Neural progenitor cell (in vitro differentiated cells): Measurements from ENCODE around the gene ASB15. TPM values are rescaled to one million over a fixed set of nuclear protein-coding genes. Genes with fewer than 3 reads are reported as not detected.

Experiments
- DNase-seq: peaks from one replicate; pipeline ENCODE4 v3.0.0-alpha.2; 2016; ENCODE audit warnings: low spot score
- H2AFZ ChIP-seq: fragments of 200-600 bp; sonication (generic); replicated peaks from 2 replicates; pipeline ENCODE4 v1.6.1; 2016; ENCODE audit warnings: antibody characterized with exemption
- H3F3A ChIP-seq: fragments of 200-600 bp; sonication (generic); 2 replicates; pipeline ENCODE4 v1.6.1; 2016; ENCODE audit warnings: antibody characterized with exemption, low read depth
- H3K27ac ChIP-seq: fragments of 200-600 bp; sonication (generic); 2 replicates; pipeline ENCODE4 v1.5.1; 2016; ENCODE audit warnings: mild to moderate bottlenecking
- H3K27me3 ChIP-seq: fragments of 200-600 bp; sonication (generic); 2 replicates; pipeline ENCODE4 v1.6.1; 2016; ENCODE audit warnings: mild to moderate bottlenecking, moderate library complexity
- H3K36me3 ChIP-seq: fragments of 200-600 bp; sonication (generic); 2 replicates; pipeline ENCODE4 v1.5.1; 2016
- H3K4me1 ChIP-seq: fragments of 200-600 bp; sonication (generic); 2 replicates; pipeline ENCODE4 v1.6.1; 2016; ENCODE audit warnings: mixed run types
- H3K4me2 ChIP-seq: fragments of 200-600 bp; sonication (generic); 2 replicates; pipeline ENCODE4 v1.6.1; 2016
- H3K4me3 ChIP-seq: fragments of 200-600 bp; sonication (generic); 2 replicates; pipeline ENCODE4 v1.5.1; 2016
- H3K79me2 ChIP-seq: fragments of 200-600 bp; sonication (generic); 2 replicates; pipeline ENCODE4 v1.6.1; 2016; ENCODE audit warnings: low read depth
- H3K9ac ChIP-seq: fragments of 200-600 bp; sonication (generic); 2 replicates; pipeline ENCODE4 v1.6.1; 2016
- H3K9me3 ChIP-seq: fragments of 200-600 bp; sonication (generic); 2 replicates; pipeline ENCODE4 v1.5.1; 2016; ENCODE audit warnings: low read depth
- H4K20me1 ChIP-seq: fragments of 200-600 bp; sonication (generic); 2 replicates; pipeline ENCODE4 v1.6.1; 2016; ENCODE audit warnings: low read depth
- H3K27ac Mint-ChIP-seq: 3 replicates; pipeline ENCODE4 v1.8.0; 2021; ENCODE audit warnings: mixed read lengths
- H3K27me3 Mint-ChIP-seq: 2 replicates; pipeline ENCODE4 v1.8.0; 2022; ENCODE audit warnings: low read depth, mild to moderate bottlenecking, inconsistent platforms, moderate library complexity, mixed read lengths; ENCODE audit not compliant: insufficient read depth
- H3K36me3 Mint-ChIP-seq: 3 replicates; pipeline ENCODE4 v1.8.0; 2021; ENCODE audit warnings: mixed read lengths
- H3K4me1 Mint-ChIP-seq: 3 replicates; pipeline ENCODE4 v1.8.0; 2021; ENCODE audit warnings: mixed read lengths
- H3K4me3 Mint-ChIP-seq: 3 replicates; pipeline ENCODE4 v1.8.0; 2021; ENCODE audit warnings: mild to moderate bottlenecking, moderate library complexity, mixed read lengths
- H3K9me3 Mint-ChIP-seq: 3 replicates; pipeline ENCODE4 v1.8.0; 2020; ENCODE audit warnings: mixed read lengths
- CTCF ChIP-seq: fragments of 200-600 bp; sonication (generic); IDR thresholded peaks from 2 replicates; pipeline ENCODE4 v1.5.1; 2017; ENCODE audit warnings: antibody characterized with exemption, mild to moderate bottlenecking
- EZH2 ChIP-seq: fragments of 200-600 bp; sonication (generic); IDR thresholded peaks from 2 replicates; pipeline ENCODE4 v1.6.1; 2017; ENCODE audit warnings: antibody characterized with exemption, mild to moderate bottlenecking, moderate library complexity
- EZH2phosphoT487 ChIP-seq: fragments of 200-600 bp; sonication (generic); IDR thresholded peaks from 2 replicates; pipeline ENCODE4 v1.6.1; 2017; ENCODE audit warnings: antibody characterized with exemption
- total RNA-seq: library from RNA; depleted of rRNA; stranded (reverse); fragments of >200 nt; gene quantifications from 2 replicates; pipeline ENCODE4 v1.2.3, GENCODE V29; 2015; ENCODE audit warnings: low replicate concordance

Gene ASB15
- total RNA-seq, 1 donor from 2014 or later, result not detected

DNA sequence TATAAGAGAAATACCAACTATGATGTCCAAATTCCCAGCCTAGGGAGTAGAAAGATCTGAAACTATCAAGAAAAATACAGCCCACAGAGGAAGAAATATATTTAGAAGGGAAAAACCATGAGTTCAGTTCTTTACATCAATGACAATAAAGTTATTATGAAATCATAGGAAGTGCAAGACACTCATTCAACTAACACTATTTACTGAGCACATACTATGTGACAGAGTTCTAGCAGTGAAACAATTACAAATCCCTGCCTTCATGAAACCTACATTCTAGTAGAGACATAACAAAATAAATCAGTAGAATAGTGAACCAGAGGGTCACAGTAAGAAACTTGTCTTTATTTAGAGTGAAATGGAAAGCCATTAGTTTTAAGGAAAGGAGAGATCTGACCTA, 46.1 kb upstream of the ASB15 start:
- no peak overlapping the region for H3K4me3 ChIP-seq
- no peaks in the 10 kb centered on the region for H3K27me3 Mint-ChIP-seq
- H3K79me2 ChIP-seq, result peaks cover 68% of the 10 kb centered on the region
- H3K9ac ChIP-seq, result no peak overlapping the region
- no peaks in the 10 kb centered on the region for H3K9me3 ChIP-seq
- H3F3A ChIP-seq, result no peaks in the 10 kb centered on the region
- no peak overlapping the region for H3K4me2 ChIP-seq
- no peaks in the 10 kb centered on the region for H3K4me1 Mint-ChIP-seq
- H3K36me3 ChIP-seq, result no peaks in the 10 kb centered on the region
- DNase-seq, result no peak
- H4K20me1 ChIP-seq, result no peaks in the 10 kb centered on the region
- no peaks in the 10 kb centered on the region for H3K27me3 ChIP-seq
- no peaks in the 10 kb centered on the region for H3K9me3 Mint-ChIP-seq
- peaks cover 10% of the 10 kb centered on the region for H3K4me1 ChIP-seq
- H3K4me3 Mint-ChIP-seq, result no peak overlapping the region
- no peak overlapping the region for H3K27ac ChIP-seq
- no peak overlapping the region for H3K27ac Mint-ChIP-seq
- TF ChIP-seq EZH2, result no peak
- TF ChIP-seq EZH2phosphoT487, result no peak
- TF ChIP-seq CTCF, result no peak
- peaks cover 13% of the 10 kb centered on the region for H3K36me3 Mint-ChIP-seq
- H2AFZ ChIP-seq, result no peak overlapping the region

GRCh38 chr7:123557016-123557397, 44.6 kb upstream of the ASB15 start:
- H3K9me3 Mint-ChIP-seq, result no peaks in the 10 kb centered on the region
- no peak overlapping the region for H3K4me3 Mint-ChIP-seq
- Histone ChIP-seq H3K9me3 (no peaks in the 10 kb centered on the region), H3K4me3 (peak overlapping the region; percentile 89), H3K4me2 (peak overlapping the region; percentile 90), H3K4me1 (peaks cover 10% of the 10 kb centered on the region), H3K27ac (no peak overlapping the region), H3K27me3 (no peaks in the 10 kb centered on the region), H3K36me3 (no peaks in the 10 kb centered on the region), H3K9ac (peak overlapping the region; percentile 83), H4K20me1 (no peaks in the 10 kb centered on the region), H2AFZ (peak overlapping the region; percentile 46), H3F3A (no peaks in the 10 kb centered on the region), H3K79me2 (peaks cover 53% of the 10 kb centered on the region)
- H3K4me1 Mint-ChIP-seq, result no peaks in the 10 kb centered on the region
- TF ChIP-seq EZH2, result no peak
- TF ChIP-seq EZH2phosphoT487, result no peak
- TF ChIP-seq CTCF, result no peak
- peak; percentile 35 for DNase-seq
- H3K27ac Mint-ChIP-seq, result no peak overlapping the region
- peaks cover 12% of the 10 kb centered on the region for H3K36me3 Mint-ChIP-seq
- no peaks in the 10 kb centered on the region for H3K27me3 Mint-ChIP-seq

GRCh38 chr7:123557398-123558288, 44.0 kb upstream of the ASB15 start, which contains the start of gene NDUFA5:
TSS of gene NDUFA5 (minus strand) at chr7:123557818. CDS start at chr7:123557795, 23 bp downstream.
- Mint-ChIP-seq H3K36me3 (peaks cover 9% of the 10 kb centered on the region), H3K27ac (no peak within 1 kb of the TSS), H3K9me3 (no peaks in the 10 kb centered on the region), H3K4me3 (no peak within 1 kb of the TSS), H3K27me3 (no peaks in the 10 kb centered on the region), H3K4me1 (no peaks in the 10 kb centered on the region)
- Histone ChIP-seq H3K4me3 (peak within 1 kb of the TSS; percentile 89), H3K27ac (no peak within 1 kb of the TSS), H3K4me2 (peak within 1 kb of the TSS; percentile 90), H3K9me3 (no peaks in the 10 kb centered on the region), H2AFZ (peak within 1 kb of the TSS; percentile 94), H4K20me1 (no peaks in the 10 kb centered on the region), H3K36me3 (no peaks in the 10 kb centered on the region), H3K27me3 (no peaks in the 10 kb centered on the region), H3K4me1 (peaks cover 10% of the 10 kb centered on the region), H3F3A (no peaks in the 10 kb centered on the region), H3K79me2 (peaks cover 48% of the 10 kb centered on the region), H3K9ac (peak within 1 kb of the TSS; percentile 83)
- TF ChIP-seq EZH2phosphoT487, result no peak
- TF ChIP-seq CTCF, result no peak
- TF ChIP-seq EZH2, result no peak
- DNase-seq, result peak; percentile 100
